DOHH2 (cell line): ENCODE data around the gene N4BP3.
"Not testable (repeated sequence)": the region's sequence is repeated elsewhere in the genome, so short reads cannot be mapped to it uniquely, and the experiment has no call there.

Experiments used
- CTCF ChIP-seq: fragments of 200-600 bp; sonication (generic); IDR thresholded peaks from one replicate; pipeline ENCODE4 v1.5.1; 2014; ENCODE audit warnings: antibody characterized with exemption, mild to moderate bottlenecking, low read depth, low read length; ENCODE audit not compliant: poor library complexity, severe bottlenecking
- EZH2phosphoT487 ChIP-seq: fragments of 200-600 bp; sonication (generic); IDR thresholded peaks from 2 replicates; pipeline ENCODE4 v1.6.1; 2017; ENCODE audit warnings: borderline replicate concordance, mild to moderate bottlenecking, antibody characterized with exemption, low read length, moderate library complexity, mixed read lengths

GRCh38 chr5:178127300-178128009 is 14.1 kb downstream of the N4BP3 start:
- TF ChIP-seq CTCF, EZH2phosphoT487: not testable (repeated sequence)
